ENCODE results near the gene RGS5. TPM values are rescaled to one million over a fixed set of nuclear protein-coding genes. Genes with fewer than 3 reads are reported as not detected.

The RGS5 gene
- total RNA-seq, 6 experiments from 2014 or later: 3.2 to 7.8 (median 4.6) TPM

GRCh38 chr1:163162381-163162914 lies 40.3 kb downstream of the RGS5 start:
- peak; percentile 70 for DNase-seq
- Mint-ChIP-seq H3K4me1 (ENCODE audit: low read depth) (peaks cover 74% of the 10 kb centered on the region), H3K27ac (peak overlapping the region; percentile 73), H3K27me3 (ENCODE audit: insufficient read depth) (no peaks in the 10 kb centered on the region), H3K4me3 (peak overlapping the region; percentile 70), H3K9me3 (peaks cover 8% of the 10 kb centered on the region), H3K36me3 (ENCODE audit: low read depth) (peaks cover 10% of the 10 kb centered on the region)
- peak; percentile 21; the same call in 1 of the 2 replicates for TF ChIP-seq CTCF (IDR thresholded peaks at IDR 0.05)

DNA sequence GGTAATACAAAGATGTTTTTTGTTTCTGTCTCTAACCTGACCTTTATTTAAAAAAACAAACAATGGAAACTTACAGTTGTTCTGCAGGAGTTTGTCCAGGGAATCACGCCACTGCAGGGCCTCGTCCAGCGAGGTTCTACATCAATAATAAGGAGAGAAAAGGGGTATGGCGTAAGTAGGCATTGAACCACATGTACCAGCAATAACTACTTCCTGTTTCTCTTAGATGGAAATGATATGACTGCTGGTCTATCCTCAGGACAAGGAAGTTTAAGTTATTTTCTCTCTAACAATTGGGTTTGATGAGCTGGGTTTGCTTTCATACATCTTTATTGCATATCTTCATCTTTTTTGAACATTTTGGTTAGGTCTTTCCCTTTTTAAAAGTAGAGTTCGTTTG lies 40.9 kb downstream of the RGS5 start:
- peak overlapping the region; percentile 20; the same call in 1 of the 2 replicates for H3K4me3 Mint-ChIP-seq
- H3K4me1 Mint-ChIP-seq (ENCODE audit: low read depth): peaks cover 68% of the 10 kb centered on the region
- peak overlapping the region; percentile 73 for H3K27ac Mint-ChIP-seq
- no peaks in the 10 kb centered on the region for H3K27me3 Mint-ChIP-seq (ENCODE audit: insufficient read depth)
- H3K36me3 Mint-ChIP-seq (ENCODE audit: low read depth): peaks cover 10% of the 10 kb centered on the region
- DNase-seq: no peak
- H3K9me3 Mint-ChIP-seq: peaks cover 8% of the 10 kb centered on the region
- no peak for TF ChIP-seq CTCF (IDR thresholded peaks at IDR 0.05)

DNA sequence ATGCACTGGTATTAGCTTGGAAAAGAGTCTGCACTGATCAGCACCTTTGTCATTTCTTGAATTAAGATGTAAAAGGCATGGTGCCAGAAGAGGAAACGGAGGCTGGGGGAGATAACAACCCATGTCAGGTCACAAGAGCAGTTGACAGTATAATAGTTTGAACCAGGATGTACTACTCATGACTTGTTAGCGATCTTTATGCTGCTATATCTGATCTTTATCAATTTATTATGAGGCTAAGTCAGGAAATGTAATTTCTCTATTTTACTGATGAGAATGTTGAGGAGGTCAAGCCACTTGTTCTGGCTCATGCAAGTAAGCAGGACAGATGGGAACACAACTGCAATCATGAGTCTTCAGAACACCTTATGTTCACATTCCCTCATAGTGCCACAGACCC lies 41.4 kb downstream of the RGS5 start:
- Mint-ChIP-seq H3K4me3 (no peak overlapping the region), H3K36me3 (ENCODE audit: low read depth) (peaks cover 10% of the 10 kb centered on the region), H3K4me1 (ENCODE audit: low read depth) (peaks cover 63% of the 10 kb centered on the region), H3K27ac (no peak overlapping the region), H3K9me3 (peaks cover 8% of the 10 kb centered on the region), H3K27me3 (ENCODE audit: insufficient read depth) (no peaks in the 10 kb centered on the region)
- no peak for TF ChIP-seq CTCF (IDR thresholded peaks at IDR 0.05)
- no peak for DNase-seq

DNA sequence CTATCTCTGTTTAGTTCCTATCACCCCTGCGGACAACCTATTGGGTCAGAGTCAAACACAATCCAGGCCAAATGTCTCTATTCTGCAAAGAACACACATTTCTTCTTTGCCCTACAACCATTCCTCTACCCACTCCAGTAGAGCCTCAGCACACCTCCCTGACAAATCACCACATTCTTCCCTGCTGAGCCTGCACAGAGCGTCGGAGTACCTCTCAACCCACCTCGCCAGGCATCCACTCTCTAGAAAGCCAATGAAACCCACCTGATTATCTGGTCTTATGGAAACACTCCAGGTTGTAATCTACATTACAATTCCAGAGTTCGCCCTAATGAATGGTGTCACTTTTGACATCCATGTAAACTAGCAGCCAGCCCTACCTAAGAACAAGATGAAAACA lies 47.1 kb downstream of the RGS5 start:
- H3K27ac Mint-ChIP-seq: no peak overlapping the region
- TF ChIP-seq CTCF (IDR thresholded peaks at IDR 0.05): no peak
- H3K4me3 Mint-ChIP-seq: no peak overlapping the region
- peaks cover 10% of the 10 kb centered on the region for H3K36me3 Mint-ChIP-seq (ENCODE audit: low read depth)
- peaks cover 6% of the 10 kb centered on the region for H3K4me1 Mint-ChIP-seq (ENCODE audit: low read depth)
- peaks cover 8% of the 10 kb centered on the region for H3K9me3 Mint-ChIP-seq
- H3K27me3 Mint-ChIP-seq (ENCODE audit: insufficient read depth): no peaks in the 10 kb centered on the region
- no peak for DNase-seq

DNA sequence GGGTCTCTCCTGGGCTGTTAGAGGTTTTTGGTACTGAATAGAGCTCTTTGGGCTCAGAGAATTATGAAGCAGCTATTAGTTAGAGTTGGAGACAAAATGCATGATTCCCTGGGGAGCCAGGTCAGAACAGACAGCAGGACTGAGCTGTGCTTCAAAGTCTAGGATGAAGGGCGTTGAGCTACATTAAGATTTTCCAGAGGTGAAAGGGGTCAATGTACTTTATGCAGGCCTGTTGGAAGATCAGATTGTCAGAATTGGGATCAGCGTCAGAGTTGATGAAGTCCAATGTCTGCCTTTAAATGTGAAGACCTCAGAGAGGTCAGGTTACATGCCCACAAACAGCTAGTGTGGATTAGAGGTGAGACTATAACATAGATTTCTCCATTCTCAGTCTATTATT lies 53.8 kb downstream of the RGS5 start:
- Mint-ChIP-seq H3K36me3 (ENCODE audit: low read depth) (no peaks in the 10 kb centered on the region), H3K27ac (no peak overlapping the region), H3K4me3 (no peak overlapping the region), H3K9me3 (no peaks in the 10 kb centered on the region), H3K4me1 (ENCODE audit: low read depth) (no peaks in the 10 kb centered on the region), H3K27me3 (ENCODE audit: insufficient read depth) (no peaks in the 10 kb centered on the region)
- DNase-seq: no peak
- TF ChIP-seq CTCF (IDR thresholded peaks at IDR 0.05): no peak

DNA sequence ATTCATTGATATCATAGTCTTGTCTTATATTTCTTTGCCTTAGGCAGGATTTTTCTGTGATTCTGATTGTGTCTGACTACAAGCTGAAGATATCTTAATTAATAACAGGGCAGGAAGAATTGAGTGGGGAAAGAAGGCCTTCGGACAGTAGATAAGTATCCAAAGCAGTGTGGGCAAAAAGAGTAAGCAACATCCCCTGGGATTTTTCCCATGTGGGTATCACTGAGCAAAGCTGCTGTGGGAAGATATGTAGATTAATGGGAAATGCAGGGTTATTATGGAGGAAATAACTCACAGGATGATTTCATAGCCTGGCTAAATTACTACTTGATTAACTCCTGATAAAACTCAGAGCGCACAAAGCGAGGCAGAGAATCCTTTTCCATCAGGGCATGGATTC lies 55.7 kb downstream of the RGS5 start:
- no peak for DNase-seq
- no peak for TF ChIP-seq CTCF (IDR thresholded peaks at IDR 0.05)
- no peak overlapping the region for H3K4me3 Mint-ChIP-seq

More for the DNA sequence above, 55.7 kb downstream of the RGS5 start:
- Mint-ChIP-seq H3K27ac (no peak overlapping the region), H3K9me3 (no peaks in the 10 kb centered on the region), H3K4me1 (ENCODE audit: low read depth) (no peaks in the 10 kb centered on the region), H3K36me3 (ENCODE audit: low read depth) (no peaks in the 10 kb centered on the region), H3K27me3 (ENCODE audit: insufficient read depth) (no peaks in the 10 kb centered on the region)
